ENCODE measurements around the gene CNGA4. TPM values are rescaled to one million over a fixed set of nuclear protein-coding genes. Genes with fewer than 3 reads are reported as not detected.

CNGA4 gene
- total and polyA plus RNA-seq, 8 donors = 0.12 to 0.46 (median 0.22) TPM

GRCh38 chr11:6253197-6253596, 14.3 kb downstream of the CNGA4 start:
- no peak for TF ChIP-seq CTCF (IDR thresholded peaks at IDR 0.05)
- intact Hi-C loops (cut with DNase I) = no loop called here
- ATAC-seq (no peak), FAIRE-seq (no peak), DNase-seq (no peak)
- Histone ChIP-seq H3K36me3 (no peaks in the 10 kb centered on the region), H3K4me1 (peaks cover 10 to 33% (median 31%) of the 10 kb centered on the region in 3 donors), H3K9me3 (no peaks in the 10 kb centered on the region), H3K4me3 (no peak overlapping the region), H3K27ac (peak overlapping the region; percentile 79 to 90 (median 88)), H3K27me3 (no peaks in the 10 kb centered on the region)
- WGBS, 2 donors = 38 to 50% methylated on average over 1 of the region's 1 CpG

GRCh38 chr11:6258141-6258540, 19.3 kb downstream of the CNGA4 start:
- Histone ChIP-seq H3K4me3 (no peak overlapping the region), H3K4me1 (peaks cover 6 to 15% (median 15%) of the 10 kb centered on the region in 3 donors), H3K27me3 (no peaks in the 10 kb centered on the region), H3K36me3 (no peaks in the 10 kb centered on the region), H3K9me3 (no peaks in the 10 kb centered on the region), H3K27ac (no peak overlapping the region)
- FAIRE-seq (no peak), ATAC-seq (no peak), DNase-seq (no peak)
- intact Hi-C loops (cut with DNase I) = no loop called here
- WGBS, 2 donors = 57 to 58% methylated on average over 3 of the region's 3 CpGs
- no peak for TF ChIP-seq CTCF (IDR thresholded peaks at IDR 0.05)

- intact Hi-C loops (cut with DNase I) = no loop called here
- peaks cover 1 to 10% (median 10%) of the 10 kb centered on the region in 3 donors for H3K4me1 ChIP-seq
- no peaks in the 10 kb centered on the region for H3K27me3 ChIP-seq
- H3K36me3 ChIP-seq = no peaks in the 10 kb centered on the region
- FAIRE-seq (no peak), DNase-seq (peak in 3 of 6 donors; percentile 29 to 48 (median 43)), ATAC-seq (peak; percentile 31 to 49 (median 48))
- peak overlapping the region in 3 of 4 donors; percentile 7 to 63 (median 56) for H3K4me3 ChIP-seq
- 9 to 13% methylated on average over 13 to 16 of the region's 16 CpGs for WGBS, 2 donors
- H3K27ac ChIP-seq = no peak overlapping the region
- no peaks in the 10 kb centered on the region for H3K9me3 ChIP-seq
- no peak for TF ChIP-seq CTCF (IDR thresholded peaks at IDR 0.05)
Observed at GRCh38 chr11:6258571-6259081, 19.7 kb downstream of the CNGA4 start.

DNA sequence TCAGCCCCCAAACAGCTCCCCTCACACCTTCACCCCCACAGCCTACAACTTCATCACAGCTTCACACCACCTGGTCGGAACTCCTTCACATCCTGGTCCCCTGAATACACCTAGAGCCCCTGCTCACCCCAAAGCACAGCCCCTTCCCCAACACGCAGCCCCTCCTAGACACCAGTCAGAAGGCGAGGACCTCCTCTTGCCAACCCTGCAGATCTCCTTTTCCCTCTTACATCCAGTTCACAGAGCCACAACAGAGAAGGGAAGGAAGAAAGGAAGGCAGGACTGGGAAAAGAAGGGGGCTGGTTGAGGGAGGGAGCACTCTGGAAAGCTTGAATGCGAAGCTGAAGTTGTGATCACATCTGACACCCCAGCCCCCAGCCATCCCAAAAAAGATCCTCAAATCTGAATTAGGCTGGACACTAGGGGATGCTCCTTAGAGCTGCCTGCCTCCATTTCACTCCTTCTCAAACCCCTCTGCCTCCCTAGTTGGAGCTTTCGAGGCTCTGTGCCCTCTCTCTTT, 21.4 kb downstream of the CNGA4 start:
- Histone ChIP-seq H3K36me3 (no peaks in the 10 kb centered on the region), H3K27me3 (no peaks in the 10 kb centered on the region), H3K27ac (peak overlapping the region in 1 of 4 donors; percentile 5), H3K4me3 (peak overlapping the region in 2 of 4 donors; percentile 56 to 63), H3K9me3 (no peaks in the 10 kb centered on the region), H3K4me1 (peaks cover 0 to 5% (median 0%) of the 10 kb centered on the region in 3 donors)
- DNase-seq (no peak), ATAC-seq (peak in 3 of 4 donors; percentile 5 to 21 (median 18)), FAIRE-seq (no peak)
- no peak for TF ChIP-seq CTCF (IDR thresholded peaks at IDR 0.05)
- intact Hi-C loops (cut with DNase I) = no loop called here
- 26 to 34% methylated on average over 5 of the region's 5 CpGs for WGBS, 2 donors

DNA sequence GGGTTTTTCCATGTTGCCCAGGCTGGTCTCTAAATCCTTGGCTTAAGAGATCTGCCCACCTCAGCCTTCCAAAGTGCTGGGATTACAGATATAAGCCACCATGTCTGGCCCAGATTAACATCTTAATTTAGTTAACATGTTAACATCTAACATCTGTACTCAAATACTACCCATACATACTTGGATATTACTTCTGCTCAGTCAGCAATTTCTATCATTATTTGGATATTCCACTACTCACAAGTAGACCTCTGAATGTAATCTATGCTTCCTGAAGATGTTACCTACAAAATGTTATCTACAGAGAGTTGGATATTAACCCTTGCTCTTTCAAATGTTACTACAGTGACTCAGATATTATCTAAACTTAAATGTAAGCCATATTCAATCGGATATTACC, 24.8 kb downstream of the CNGA4 start:
- Histone ChIP-seq H3K4me1 (peaks cover 0 to 3% (median 0%) of the 10 kb centered on the region in 3 donors), H3K4me3 (no peak overlapping the region), H3K36me3 (no peaks in the 10 kb centered on the region), H3K9me3 (no peaks in the 10 kb centered on the region), H3K27ac (no peak overlapping the region), H3K27me3 (no peaks in the 10 kb centered on the region)
- no peak for TF ChIP-seq CTCF (IDR thresholded peaks at IDR 0.05)
- DNase-seq (no peak), FAIRE-seq (no peak), ATAC-seq (no peak)
- intact Hi-C loops (cut with DNase I) = no loop called here
- 93 to 97% methylated on average over 1 of the region's 1 CpG for WGBS, 2 donors
